DOHH2 (cell line): ENCODE results near the gene BMP7.

Experiments used
- H3F3A ChIP-seq: fragments of 200-600 bp; sonication (generic), shearing (Covaris generic); 2 replicates; pipeline ENCODE4 v1.6.0; 2016; ENCODE audit warnings: antibody characterized with exemption, mild to moderate bottlenecking; ENCODE audit not compliant: control insufficient read depth, insufficient read depth
- H3K27ac ChIP-seq: fragments of 200-600 bp; sonication (generic); 2 replicates; pipeline ENCODE4 v1.5.1; 2014; ENCODE audit warnings: low read depth, mild to moderate bottlenecking, low read length, moderate library complexity
- H3K27me3 ChIP-seq: fragments of 200-600 bp; sonication (generic); 2 replicates; pipeline ENCODE4 v1.6.1; 2014; ENCODE audit warnings: mild to moderate bottlenecking, low read length, mixed read lengths; ENCODE audit not compliant: control insufficient read depth
- H3K36me3 ChIP-seq: fragments of 200-600 bp; sonication (generic); 2 replicates; pipeline ENCODE4 v1.6.1; 2014; ENCODE audit warnings: mild to moderate bottlenecking, low read length, moderate library complexity, mixed read lengths; ENCODE audit not compliant: control insufficient read depth
- H3K4me1 ChIP-seq: fragments of 200-600 bp; sonication (generic); 2 replicates; pipeline ENCODE4 v1.6.1; 2014; ENCODE audit warnings: mild to moderate bottlenecking, low read length, mixed read lengths; ENCODE audit not compliant: control insufficient read depth
- H3K4me2 ChIP-seq: fragments of 200-600 bp; sonication (generic); 2 replicates; pipeline ENCODE4 v1.6.0; 2014; ENCODE audit warnings: mild to moderate bottlenecking, low read length, moderate library complexity
- H3K4me3 ChIP-seq: fragments of 200-600 bp; sonication (generic); 2 replicates; pipeline ENCODE4 v1.5.1; 2014; ENCODE audit warnings: mild to moderate bottlenecking, low read length, mixed read lengths
- H3K79me2 ChIP-seq: fragments of 200-600 bp; sonication (generic); 2 replicates; pipeline ENCODE4 v1.6.1; 2014; ENCODE audit warnings: mild to moderate bottlenecking, low read length, mixed read lengths; ENCODE audit not compliant: control insufficient read depth
- H3K9me2 ChIP-seq: fragments of 200-600 bp; sonication (generic); replicated peaks from 2 replicates; pipeline ENCODE4 v1.6.1; 2014; ENCODE audit warnings: mild to moderate bottlenecking, low read length, mixed read lengths; ENCODE audit not compliant: control insufficient read depth
- H3K9me3 ChIP-seq: fragments of 200-600 bp; sonication (generic); 2 replicates; pipeline ENCODE4 v1.6.1; 2014; ENCODE audit warnings: antibody characterized with exemption, low read length, mixed read lengths; ENCODE audit not compliant: control insufficient read depth, insufficient read depth
- H4K20me1 ChIP-seq: fragments of 200-600 bp; sonication (generic); 2 replicates; pipeline ENCODE4 v1.6.0; 2014; ENCODE audit warnings: low read depth, mild to moderate bottlenecking, antibody characterized with exemption, low read length, moderate library complexity; ENCODE audit not compliant: control insufficient read depth, insufficient read depth
- EZH2phosphoT487 ChIP-seq: fragments of 200-600 bp; sonication (generic); IDR thresholded peaks from 2 replicates; pipeline ENCODE4 v1.6.1; 2017; ENCODE audit warnings: borderline replicate concordance, mild to moderate bottlenecking, antibody characterized with exemption, low read length, moderate library complexity, mixed read lengths
- TF ChIP-seq, protein P1 (sequence below): fragments of 200-600 bp; sonication (generic); IDR thresholded peaks from one replicate; pipeline ENCODE4 v1.5.1; 2014; ENCODE audit warnings: antibody characterized with exemption, mild to moderate bottlenecking, low read depth, low read length; ENCODE audit not compliant: poor library complexity, severe bottlenecking

BMP7 gene

DNA sequence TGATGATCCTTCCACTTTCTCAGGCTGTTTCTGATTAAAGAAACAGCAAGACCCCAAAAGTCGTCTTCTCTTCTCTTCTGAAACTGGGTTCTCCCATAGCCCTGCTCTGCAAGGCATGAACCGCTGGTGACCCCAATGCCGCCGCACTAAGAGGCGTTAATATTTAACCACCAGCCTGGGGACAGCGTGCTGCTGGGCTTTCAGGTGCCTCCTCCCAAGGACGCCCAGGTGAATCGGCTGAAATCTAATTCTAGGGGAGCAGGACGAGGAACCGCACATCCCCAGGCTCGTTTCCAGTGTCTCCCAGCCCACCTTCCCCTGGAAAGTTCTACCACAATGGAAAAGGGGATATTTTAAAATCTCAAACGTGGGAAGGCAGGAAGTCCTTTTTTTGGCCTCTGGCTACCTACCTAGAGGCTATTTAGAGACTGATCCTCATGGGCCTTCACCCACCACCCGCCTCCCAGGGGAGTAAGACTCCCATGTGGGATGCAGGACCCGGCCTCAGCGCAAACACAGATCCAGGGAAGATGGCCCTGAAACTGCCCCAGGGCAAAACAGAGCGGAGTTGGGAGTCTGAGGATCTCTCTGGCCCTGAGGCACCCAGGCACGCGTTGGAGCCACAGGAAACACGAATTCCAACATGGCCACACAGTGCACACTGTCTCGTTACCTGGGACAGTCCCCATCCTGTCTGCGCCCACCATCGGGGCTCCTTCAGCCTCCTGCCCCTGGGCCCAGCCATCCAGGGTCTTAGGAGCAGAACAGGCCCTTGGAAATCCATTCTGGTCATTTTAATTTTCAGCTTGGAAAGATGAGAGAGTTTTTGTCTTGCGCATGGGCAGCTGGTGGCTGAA is 56.2 kb downstream of the BMP7 start:
- Histone ChIP-seq H4K20me1 (peaks cover 67% of the 10 kb centered on the region), H3K9me3 (no peaks in the 10 kb centered on the region), H3K27me3 (no peaks in the 10 kb centered on the region)

DNA sequence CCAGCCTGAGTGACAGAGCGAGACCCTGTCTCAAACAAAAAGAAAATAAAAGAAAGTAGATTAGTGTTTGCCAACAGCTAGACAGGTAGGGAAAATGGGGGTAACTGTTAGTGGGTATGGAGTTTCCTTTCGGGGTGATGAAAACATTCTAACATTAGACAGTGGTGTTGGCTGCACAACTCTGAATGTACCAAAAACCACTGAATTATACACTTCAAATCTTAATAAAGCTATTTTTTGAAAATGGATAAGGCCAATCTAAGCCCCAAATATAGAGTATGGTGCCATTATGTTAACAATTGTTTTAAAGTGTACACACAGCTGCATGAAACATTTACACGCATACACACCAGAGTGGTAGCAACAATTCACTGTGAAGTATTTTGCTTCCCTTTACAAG is 57.0 kb downstream of the BMP7 start:
- Histone ChIP-seq H3F3A (peaks cover 56% of the 10 kb centered on the region), H3K4me2 (no peak overlapping the region), H3K79me2 (peaks cover 97% of the 10 kb centered on the region), H3K36me3 (peaks cover 96% of the 10 kb centered on the region), H3K4me1 (no peaks in the 10 kb centered on the region), H3K9me3 (no peaks in the 10 kb centered on the region), H3K27ac (no peak overlapping the region), H4K20me1 (peaks cover 69% of the 10 kb centered on the region), H3K9me2 (no peaks in the 10 kb centered on the region), H3K27me3 (no peaks in the 10 kb centered on the region), H3K4me3 (no peak overlapping the region)
- TF ChIP-seq, protein P1, sequence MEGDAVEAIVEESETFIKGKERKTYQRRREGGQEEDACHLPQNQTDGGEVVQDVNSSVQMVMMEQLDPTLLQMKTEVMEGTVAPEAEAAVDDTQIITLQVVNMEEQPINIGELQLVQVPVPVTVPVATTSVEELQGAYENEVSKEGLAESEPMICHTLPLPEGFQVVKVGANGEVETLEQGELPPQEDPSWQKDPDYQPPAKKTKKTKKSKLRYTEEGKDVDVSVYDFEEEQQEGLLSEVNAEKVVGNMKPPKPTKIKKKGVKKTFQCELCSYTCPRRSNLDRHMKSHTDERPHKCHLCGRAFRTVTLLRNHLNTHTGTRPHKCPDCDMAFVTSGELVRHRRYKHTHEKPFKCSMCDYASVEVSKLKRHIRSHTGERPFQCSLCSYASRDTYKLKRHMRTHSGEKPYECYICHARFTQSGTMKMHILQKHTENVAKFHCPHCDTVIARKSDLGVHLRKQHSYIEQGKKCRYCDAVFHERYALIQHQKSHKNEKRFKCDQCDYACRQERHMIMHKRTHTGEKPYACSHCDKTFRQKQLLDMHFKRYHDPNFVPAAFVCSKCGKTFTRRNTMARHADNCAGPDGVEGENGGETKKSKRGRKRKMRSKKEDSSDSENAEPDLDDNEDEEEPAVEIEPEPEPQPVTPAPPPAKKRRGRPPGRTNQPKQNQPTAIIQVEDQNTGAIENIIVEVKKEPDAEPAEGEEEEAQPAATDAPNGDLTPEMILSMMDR, result no peak
- TF ChIP-seq EZH2phosphoT487, result no peak

More for the DNA sequence above, 56.2 kb downstream of the BMP7 start:
- no peaks in the 10 kb centered on the region for H3K9me2 ChIP-seq
- peaks cover 56% of the 10 kb centered on the region for H3F3A ChIP-seq
- TF ChIP-seq EZH2phosphoT487, result no peak
- TF ChIP-seq, protein P1, result no peak
- no peak overlapping the region for H3K4me2 ChIP-seq
- no peak overlapping the region for H3K4me3 ChIP-seq
- peaks cover 97% of the 10 kb centered on the region for H3K79me2 ChIP-seq
- peaks cover 96% of the 10 kb centered on the region for H3K36me3 ChIP-seq
- no peak overlapping the region for H3K27ac ChIP-seq
- H3K4me1 ChIP-seq, result no peaks in the 10 kb centered on the region

DNA sequence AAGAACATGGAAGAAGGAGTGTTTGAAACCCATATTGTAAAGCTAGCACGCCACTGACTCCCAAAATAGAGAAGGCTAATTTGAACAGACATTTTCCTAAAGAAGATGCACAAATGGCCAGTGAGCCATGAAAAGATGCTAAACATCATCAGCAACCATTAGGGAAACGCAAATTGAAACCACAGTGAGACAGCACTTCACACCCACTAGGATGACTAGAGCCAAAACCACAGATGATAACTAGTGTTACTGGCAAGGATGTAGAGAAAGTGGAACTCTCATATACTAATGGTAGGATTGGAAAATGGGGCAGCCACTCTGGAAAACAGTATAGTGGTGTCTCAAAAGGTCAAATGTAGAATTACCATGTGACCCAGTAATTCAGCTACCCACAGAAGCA is 58.2 kb downstream of the BMP7 start:
- Histone ChIP-seq H3K79me2 (peaks cover 97% of the 10 kb centered on the region), H4K20me1 (peaks cover 67% of the 10 kb centered on the region), H3K9me3 (no peaks in the 10 kb centered on the region), H3K9me2 (no peaks in the 10 kb centered on the region), H3K36me3 (peaks cover 96% of the 10 kb centered on the region), H3K4me2 (no peak overlapping the region), H3K4me3 (no peak overlapping the region), H3K27me3 (no peaks in the 10 kb centered on the region), H3K27ac (no peak overlapping the region), H3F3A (peaks cover 57% of the 10 kb centered on the region), H3K4me1 (no peaks in the 10 kb centered on the region)
- TF ChIP-seq, protein P1, result no peak
- no peak for TF ChIP-seq EZH2phosphoT487
